Smooth muscle cell (in vitro differentiated cells): Measurements from ENCODE around the gene USP14. TPM values are rescaled to one million over a fixed set of nuclear protein-coding genes. Genes with fewer than 3 reads are reported as not detected.
"Not testable (repeated sequence)": the region's sequence is repeated elsewhere in the genome, so short reads cannot be mapped to it uniquely, and the experiment has no call there.

Experiments used
- DNase-seq: peaks from one replicate; lab custom pipeline; 2025; ENCODE audit not compliant: unreplicated experiment; lab: John Stamatoyannopoulos, UW
- H2AFZ ChIP-seq: fragments of 200-600 bp; sonication (generic); 2 replicates; pipeline ENCODE4 v1.6.0; 2016; ENCODE audit warnings: antibody characterized with exemption, low read depth, mild to moderate bottlenecking
- H3F3A ChIP-seq: fragments of 200-600 bp; sonication (generic); 2 replicates; pipeline ENCODE4 v1.6.0; 2017; ENCODE audit warnings: antibody characterized with exemption, low read depth
- H3K27ac ChIP-seq: fragments of 200-600 bp; sonication (generic); 2 replicates; pipeline ENCODE4 v1.5.1; 2016; ENCODE audit warnings: low read depth, mild to moderate bottlenecking
- H3K27me3 ChIP-seq: fragments of 200-600 bp; sonication (generic); 2 replicates; pipeline ENCODE4 v1.6.1; 2016; ENCODE audit warnings: low read depth, mild to moderate bottlenecking
- H3K36me3 ChIP-seq: fragments of 200-600 bp; sonication (generic); 2 replicates; pipeline ENCODE4 v1.5.1; 2016; ENCODE audit warnings: low read depth
- H3K4me1 ChIP-seq: fragments of 200-600 bp; sonication (generic); 2 replicates; pipeline ENCODE4 v1.5.1; 2016; ENCODE audit warnings: low read depth
- H3K4me2 ChIP-seq: fragments of 200-600 bp; sonication (generic); 2 replicates; pipeline ENCODE4 v1.6.0; 2016; ENCODE audit warnings: mild to moderate bottlenecking
- H3K4me3 ChIP-seq: fragments of 200-600 bp; sonication (generic); 2 replicates; pipeline ENCODE4 v1.5.1; 2016; ENCODE audit warnings: mild to moderate bottlenecking
- H3K79me2 ChIP-seq: fragments of 200-600 bp; sonication (generic); 2 replicates; pipeline ENCODE4 v1.6.0; 2016; ENCODE audit warnings: low read depth, mild to moderate bottlenecking
- H3K9ac ChIP-seq: fragments of 200-600 bp; sonication (generic); 2 replicates; pipeline ENCODE4 v1.6.0; 2016; ENCODE audit warnings: low read depth
- H3K9me3 ChIP-seq: fragments of 200-600 bp; sonication (generic); replicated peaks from 2 replicates; pipeline ENCODE4 v1.5.1; 2016; ENCODE audit warnings: low read depth
- H4K20me1 ChIP-seq: fragments of 200-600 bp; sonication (generic); 2 replicates; pipeline ENCODE4 v1.6.0; 2016; ENCODE audit warnings: low read depth
- CTCF ChIP-seq: fragments of 200-600 bp; sonication (generic); IDR thresholded peaks from 2 replicates; pipeline ENCODE4 v1.5.1; 2017; ENCODE audit warnings: borderline replicate concordance, mild to moderate bottlenecking, antibody characterized with exemption; ENCODE audit not compliant: insufficient read depth, poor library complexity, severe bottlenecking
- WGBS: methylation state at CpG from one replicate; pipeline ENCODE4 v1.1.7; 2016; ENCODE audit warnings: low lambda C conversion rate; 5-methylcytosine and 5-hydroxymethylcytosine counted together
- polyA plus RNA-seq: library from polyadenylated mRNA; unstranded; fragments of >200 nt; fragmentation: Nextera tagmentation; extraction: Ambion mirVana; gene quantifications from 2 replicates; pipeline ENCODE4 v1.2.1, GENCODE V29; 2016
- total RNA-seq: library from RNA; depleted of rRNA; stranded (reverse); fragments of >200 nt; gene quantifications from 2 replicates; pipeline ENCODE4 v1.2.3, GENCODE V29; 2014

USP14 gene
- total and polyA plus RNA-seq, 2 experiments from 2014 or later = 36.5 to 49.0 TPM

- Histone ChIP-seq H3K27me3 (no peaks in the 10 kb centered on the region), H3K9ac (no peak overlapping the region), H3K4me2 (no peak overlapping the region), H3K79me2 (no peaks in the 10 kb centered on the region), H2AFZ (no peak overlapping the region), H3K9me3 (no peaks in the 10 kb centered on the region), H3K4me3 (no peak overlapping the region), H3K4me1 (no peaks in the 10 kb centered on the region), H3K36me3 (no peaks in the 10 kb centered on the region), H4K20me1 (no peaks in the 10 kb centered on the region), H3K27ac (no peak overlapping the region), H3F3A (no peaks in the 10 kb centered on the region)
- no peak for DNase-seq
- TF ChIP-seq CTCF = no peak
- 80% methylated on average over 7 of the region's 7 CpGs for WGBS
These were observed 21.9 kb upstream of the USP14 start for GRCh38 chr18:136433-136832.

GRCh38 chr18:137327-137726 is 21.0 kb upstream of the USP14 start:
- Histone ChIP-seq H3K9ac (no peak overlapping the region), H3K4me3 (no peak overlapping the region), H3K4me1 (no peaks in the 10 kb centered on the region), H3K27me3 (no peaks in the 10 kb centered on the region), H3K36me3 (no peaks in the 10 kb centered on the region), H3K9me3 (no peaks in the 10 kb centered on the region), H4K20me1 (no peaks in the 10 kb centered on the region), H3K27ac (no peak overlapping the region), H2AFZ (no peak overlapping the region), H3K4me2 (no peak overlapping the region), H3K79me2 (no peaks in the 10 kb centered on the region), H3F3A (no peaks in the 10 kb centered on the region)
- no peak for TF ChIP-seq CTCF
- 77% methylated on average over 5 of the region's 5 CpGs for WGBS
- no peak for DNase-seq

GRCh38 chr18:140670-141266 is 17.6 kb upstream of the USP14 start:
- WGBS = 78% methylated on average over 7 of the region's 7 CpGs
- no peaks in the 10 kb centered on the region for H3K27me3 ChIP-seq
- H3K9ac ChIP-seq = no peak overlapping the region

GRCh38 chr18:142624-143296 is 15.6 kb upstream of the USP14 start:
- WGBS = 77% methylated on average over 7 of the region's 7 CpGs

More at GRCh38 chr18:140670-141266, 17.6 kb upstream of the USP14 start:
- no peaks in the 10 kb centered on the region for H4K20me1 ChIP-seq
- H2AFZ ChIP-seq = no peak overlapping the region
- DNase-seq = no peak
- no peaks in the 10 kb centered on the region for H3K4me1 ChIP-seq
- no peaks in the 10 kb centered on the region for H3K36me3 ChIP-seq
- H3K9me3 ChIP-seq = no peaks in the 10 kb centered on the region
- H3F3A ChIP-seq = no peaks in the 10 kb centered on the region
- no peak for TF ChIP-seq CTCF
- H3K27ac ChIP-seq = no peak overlapping the region
- no peak overlapping the region for H3K4me2 ChIP-seq
- no peak overlapping the region for H3K4me3 ChIP-seq
- no peaks in the 10 kb centered on the region for H3K79me2 ChIP-seq

More at GRCh38 chr18:142624-143296, 15.6 kb upstream of the USP14 start:
- H3K79me2 ChIP-seq, H3K27ac ChIP-seq, H3K4me3 ChIP-seq, DNase-seq, H3K9ac ChIP-seq, H3K36me3 ChIP-seq, H3K27me3 ChIP-seq, H4K20me1 ChIP-seq, H3K9me3 ChIP-seq, H3K4me2 ChIP-seq, H2AFZ ChIP-seq, H3K4me1 ChIP-seq, H3F3A ChIP-seq: not testable (repeated sequence)
